Measurements from ENCODE around the gene CELF4.

DNA sequence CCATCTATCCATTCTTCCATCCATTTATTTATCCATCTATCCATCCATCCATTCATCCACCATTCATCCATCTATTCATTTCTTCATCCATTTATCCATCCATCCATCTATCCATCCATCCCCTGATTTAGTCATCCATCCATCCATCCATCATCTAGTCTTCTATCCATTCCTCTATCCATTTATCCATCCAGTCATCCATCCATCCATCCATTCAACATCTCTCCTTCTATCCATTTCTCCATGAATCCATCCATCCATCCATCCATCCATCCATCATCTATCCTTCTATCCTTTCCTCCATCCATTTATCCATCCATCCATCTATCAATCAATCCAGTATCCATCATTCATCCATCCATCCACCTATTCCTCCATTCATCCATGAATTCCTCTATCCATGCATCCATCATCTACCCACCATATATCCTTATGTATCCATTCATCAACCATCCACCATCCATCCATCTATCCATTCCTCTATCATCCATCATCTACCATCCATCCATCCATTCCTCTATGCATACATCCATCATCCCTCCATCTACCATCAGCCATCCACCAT is 185.0 kb downstream of the CELF4 start:
- TF ChIP-seq, protein P1, sequence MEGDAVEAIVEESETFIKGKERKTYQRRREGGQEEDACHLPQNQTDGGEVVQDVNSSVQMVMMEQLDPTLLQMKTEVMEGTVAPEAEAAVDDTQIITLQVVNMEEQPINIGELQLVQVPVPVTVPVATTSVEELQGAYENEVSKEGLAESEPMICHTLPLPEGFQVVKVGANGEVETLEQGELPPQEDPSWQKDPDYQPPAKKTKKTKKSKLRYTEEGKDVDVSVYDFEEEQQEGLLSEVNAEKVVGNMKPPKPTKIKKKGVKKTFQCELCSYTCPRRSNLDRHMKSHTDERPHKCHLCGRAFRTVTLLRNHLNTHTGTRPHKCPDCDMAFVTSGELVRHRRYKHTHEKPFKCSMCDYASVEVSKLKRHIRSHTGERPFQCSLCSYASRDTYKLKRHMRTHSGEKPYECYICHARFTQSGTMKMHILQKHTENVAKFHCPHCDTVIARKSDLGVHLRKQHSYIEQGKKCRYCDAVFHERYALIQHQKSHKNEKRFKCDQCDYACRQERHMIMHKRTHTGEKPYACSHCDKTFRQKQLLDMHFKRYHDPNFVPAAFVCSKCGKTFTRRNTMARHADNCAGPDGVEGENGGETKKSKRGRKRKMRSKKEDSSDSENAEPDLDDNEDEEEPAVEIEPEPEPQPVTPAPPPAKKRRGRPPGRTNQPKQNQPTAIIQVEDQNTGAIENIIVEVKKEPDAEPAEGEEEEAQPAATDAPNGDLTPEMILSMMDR (IDR thresholded peaks at IDR 0.05; ENCODE audit: extremely low read depth in 1 of 2, insufficient read depth in 1 of 2, low read depth in 1 of 2, low read length in 2 of 2) = no peak
- no peak for TF ChIP-seq EZH2 (IDR thresholded peaks at IDR 0.05; ENCODE audit: borderline replicate concordance, low read depth, low read length, severe bottlenecking)
- TF ChIP-seq POLR2AphosphoS5 (IDR thresholded peaks at IDR 0.05; ENCODE audit: insufficient read depth, low read depth, low read length) = no peak
- no peak for TF ChIP-seq POLR2A (IDR thresholded peaks at IDR 0.05; ENCODE audit: low read depth, low read length)
